ENCODE data around the gene SOCS1. TPM values are rescaled to one million over a fixed set of nuclear protein-coding genes. Genes with fewer than 3 reads are reported as not detected.

The SOCS1 gene
- total and polyA plus RNA-seq, 4 donors: 1.8 to 10.9 (median 2.3) TPM

GRCh38 chr16:11280616-11281522, 24.9 kb upstream of the SOCS1 start, which contains the start of gene PRM1:
Gene PRM1 (minus strand): TSS chr16:11281330. CDS start chr16:11281238, 92 bp downstream.
- WGBS: 93% methylated on average over 25 of the region's 25 CpGs
- DNase-seq (ENCODE audit: low spot score): no peak
- no peak within 1 kb of the TSS for H3K4me3 ChIP-seq (ENCODE audit: low read depth in 1 of 3, low read length in 3 of 3)
- H3K9ac ChIP-seq (ENCODE audit: low read depth in 1 of 2, low read length in 2 of 2): no peak within 1 kb of the TSS
- peaks cover 2 to 12% (median 10%) of the 10 kb centered on the region in 4 donors for H3K4me1 ChIP-seq (ENCODE audit: control insufficient read depth in 4 of 4, insufficient read depth in 4 of 4, low read length in 3 of 4)
- no peaks in the 10 kb centered on the region for H3K9me3 ChIP-seq (ENCODE audit: control insufficient read depth in 4 of 4, low read length in 3 of 4)
- no peaks in the 10 kb centered on the region for H3K36me3 ChIP-seq (ENCODE audit: control insufficient read depth in 4 of 4, insufficient read depth in 3 of 4, low read depth in 1 of 4, low read length in 3 of 4)
- no peak within 1 kb of the TSS for H3K27ac ChIP-seq (ENCODE audit: low read depth in 1 of 2, low read length in 2 of 2)
- H3K27me3 ChIP-seq (ENCODE audit: control insufficient read depth in 4 of 4, insufficient read depth in 4 of 4, low read length in 3 of 4): no peaks in the 10 kb centered on the region
- TF ChIP-seq HNF4G (IDR thresholded peaks at IDR 0.05) (no peak), RAD21 (IDR thresholded peaks at IDR 0.05) (no peak), HNF4A (conservative IDR thresholded peaks at IDR 0.05) (no peak), FOXA1 (IDR thresholded peaks at IDR 0.05) (no peak), GABPA (IDR thresholded peaks at IDR 0.05 in 1 of 2, conservative IDR thresholded peaks at IDR 0.05 in 1 of 2) (no peak), TAF1 (conservative IDR thresholded peaks at IDR 0.05) (no peak), RXRA (IDR thresholded peaks at IDR 0.05) (no peak)
- TF ChIP-seq, protein P1, sequence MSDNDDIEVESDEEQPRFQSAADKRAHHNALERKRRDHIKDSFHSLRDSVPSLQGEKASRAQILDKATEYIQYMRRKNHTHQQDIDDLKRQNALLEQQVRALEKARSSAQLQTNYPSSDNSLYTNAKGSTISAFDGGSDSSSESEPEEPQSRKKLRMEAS (IDR thresholded peaks at IDR 0.05): no peak

- TF ChIP-seq, protein P2, sequence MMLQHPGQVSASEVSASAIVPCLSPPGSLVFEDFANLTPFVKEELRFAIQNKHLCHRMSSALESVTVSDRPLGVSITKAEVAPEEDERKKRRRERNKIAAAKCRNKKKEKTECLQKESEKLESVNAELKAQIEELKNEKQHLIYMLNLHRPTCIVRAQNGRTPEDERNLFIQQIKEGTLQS (IDR thresholded peaks at IDR 0.05): no peak
- TF ChIP-seq RAD21 (IDR thresholded peaks at IDR 0.05) (no peak), REST (IDR thresholded peaks at IDR 0.05) (no peak)
- TF ChIP-seq, protein P1 (IDR thresholded peaks at IDR 0.05): no peak
- Histone ChIP-seq H3K4me1 (ENCODE audit: control insufficient read depth in 4 of 4, insufficient read depth in 4 of 4, low read length in 3 of 4) (peaks cover 2 to 12% (median 10%) of the 10 kb centered on the region in 4 donors), H3K27me3 (ENCODE audit: control insufficient read depth in 4 of 4, insufficient read depth in 4 of 4, low read length in 3 of 4) (no peaks in the 10 kb centered on the region), H3K9ac (ENCODE audit: low read depth in 1 of 2, low read length in 2 of 2) (no peak overlapping the region), H3K9me3 (ENCODE audit: control insufficient read depth in 4 of 4, low read length in 3 of 4) (no peaks in the 10 kb centered on the region), H3K27ac (ENCODE audit: low read depth in 1 of 2, low read length in 2 of 2) (no peak overlapping the region), H3K36me3 (ENCODE audit: control insufficient read depth in 4 of 4, insufficient read depth in 3 of 4, low read depth in 1 of 4, low read length in 3 of 4) (no peaks in the 10 kb centered on the region), H3K4me3 (ENCODE audit: low read depth in 1 of 3, low read length in 3 of 3) (no peak overlapping the region)
- 86% methylated on average over 7 of the region's 7 CpGs for WGBS
- no peak for DNase-seq (ENCODE audit: low spot score)
Measured at GRCh38 chr16:11278681-11279628, 23.0 kb upstream of the SOCS1 start.

Data from liver (tissue), 9 donors.